Astrocyte of the hippocampus (primary cell): ENCODE measurements around the gene SPATA16.
A peak's percentile ranks its signal among the peaks of the same experiment; 100 is the strongest.
"Not testable (repeated sequence)": the region's sequence is repeated elsewhere in the genome, so short reads cannot be mapped to it uniquely, and the experiment has no call there.

Source experiments
- DNase-seq: peaks from one replicate; pipeline ENCODE4 v3.0.0; 2011; ENCODE audit warnings: low read depth, low spot score

SPATA16 gene

DNA sequence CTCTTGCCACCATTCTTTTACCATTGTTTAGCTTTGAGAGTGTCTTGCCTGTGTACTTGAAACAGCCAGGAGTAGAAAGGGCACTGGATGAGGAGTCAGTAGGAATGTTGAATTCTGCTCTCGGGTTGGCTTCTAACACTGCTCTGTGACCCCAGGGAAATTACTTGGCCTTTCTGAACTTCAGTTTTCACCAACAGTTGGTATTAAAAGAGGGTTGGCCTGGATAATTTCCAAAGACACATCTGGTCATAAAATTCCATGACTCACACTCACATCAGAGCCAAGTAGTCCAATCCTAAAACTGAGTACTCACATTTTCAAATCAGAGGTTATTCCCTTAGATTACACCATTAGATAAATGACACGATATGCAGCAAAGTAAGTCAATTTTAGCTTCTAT, 248.9 kb downstream of the SPATA16 start:
- DNase-seq, result peak; percentile 33

DNA sequence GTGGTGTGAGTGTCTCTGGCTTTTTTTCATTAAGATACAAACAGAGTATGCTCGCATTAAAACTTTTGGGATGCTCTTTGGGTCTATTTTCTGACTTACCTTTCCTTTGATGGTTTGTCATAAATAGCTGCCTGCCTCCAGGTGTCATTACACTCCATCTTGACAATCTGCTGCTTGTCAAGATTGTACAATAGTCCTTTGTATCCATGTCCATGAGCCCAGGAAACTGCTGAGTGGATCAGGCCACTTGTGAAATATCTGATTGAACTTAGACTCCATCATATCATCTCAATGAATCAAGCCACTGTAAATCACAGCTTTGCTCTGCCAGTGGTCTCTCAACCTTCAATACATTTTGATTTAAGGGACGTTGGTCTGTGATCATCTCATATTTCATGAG, 255.3 kb downstream of the SPATA16 start:
- DNase-seq, result no peak

DNA sequence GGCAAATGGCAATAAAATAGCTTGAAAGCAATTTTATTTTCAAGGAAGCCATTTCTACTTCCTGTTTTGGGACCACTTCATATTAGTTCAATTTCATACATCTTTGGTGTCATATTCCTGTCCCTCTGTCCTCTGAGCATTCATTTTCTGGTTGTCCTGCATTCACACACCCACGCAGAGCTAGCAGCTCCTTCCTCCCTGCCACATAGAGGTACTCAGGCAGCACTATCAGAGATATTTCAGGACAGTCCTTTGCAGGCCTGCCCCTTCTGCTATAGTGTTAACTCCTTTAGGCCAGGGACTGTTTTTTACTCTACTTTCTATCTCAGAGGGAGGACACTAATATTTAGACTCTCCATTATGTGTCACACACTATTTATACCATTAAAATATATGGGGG, 258.5 kb downstream of the SPATA16 start:
- DNase-seq, result no peak

DNA sequence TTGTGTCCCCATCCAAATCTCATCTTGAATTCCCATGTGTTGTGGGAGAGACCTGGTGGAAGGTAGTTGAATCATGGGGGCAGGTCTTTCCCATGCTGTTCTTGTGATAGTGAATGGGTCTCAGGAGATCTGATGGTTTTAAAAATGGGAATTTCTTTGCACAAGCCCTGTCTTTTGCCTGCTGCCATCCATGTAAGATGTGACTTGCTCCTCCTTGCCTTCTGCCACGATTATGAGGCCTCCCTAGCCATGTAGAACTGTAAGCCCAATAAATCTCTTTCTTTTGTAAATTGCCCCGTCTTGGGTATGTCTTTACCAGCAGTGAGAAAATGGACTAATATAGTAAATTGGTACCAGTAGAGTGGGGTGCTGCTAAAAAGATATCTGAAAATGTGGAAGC, 261.7 kb downstream of the SPATA16 start:
- not testable (repeated sequence) for DNase-seq

GRCh38 chr3:172877011-172877410, 264.0 kb downstream of the SPATA16 start:
- no peak for DNase-seq

- DNase-seq, result no peak
Measured at GRCh38 chr3:172876297-172876696, 264.7 kb downstream of the SPATA16 start.

DNA sequence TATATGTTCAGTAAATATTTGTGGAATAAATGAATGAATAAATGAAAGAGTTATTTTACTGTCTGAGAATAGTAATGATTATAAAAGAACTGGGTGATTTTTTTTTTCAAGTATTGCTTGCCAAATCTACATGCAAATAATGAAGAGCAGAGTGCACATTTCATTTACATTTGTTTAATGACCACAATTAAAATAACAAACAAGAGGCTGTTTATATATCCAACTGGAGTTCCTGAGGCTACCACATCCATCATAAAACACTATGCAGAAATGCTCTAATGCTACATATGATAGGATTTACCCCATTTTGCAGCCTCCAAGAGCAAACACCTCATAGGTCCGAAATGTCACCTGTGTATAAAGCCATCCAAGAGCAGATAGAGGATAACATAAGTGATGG, 266.0 kb downstream of the SPATA16 start:
- DNase-seq, result no peak

DNA sequence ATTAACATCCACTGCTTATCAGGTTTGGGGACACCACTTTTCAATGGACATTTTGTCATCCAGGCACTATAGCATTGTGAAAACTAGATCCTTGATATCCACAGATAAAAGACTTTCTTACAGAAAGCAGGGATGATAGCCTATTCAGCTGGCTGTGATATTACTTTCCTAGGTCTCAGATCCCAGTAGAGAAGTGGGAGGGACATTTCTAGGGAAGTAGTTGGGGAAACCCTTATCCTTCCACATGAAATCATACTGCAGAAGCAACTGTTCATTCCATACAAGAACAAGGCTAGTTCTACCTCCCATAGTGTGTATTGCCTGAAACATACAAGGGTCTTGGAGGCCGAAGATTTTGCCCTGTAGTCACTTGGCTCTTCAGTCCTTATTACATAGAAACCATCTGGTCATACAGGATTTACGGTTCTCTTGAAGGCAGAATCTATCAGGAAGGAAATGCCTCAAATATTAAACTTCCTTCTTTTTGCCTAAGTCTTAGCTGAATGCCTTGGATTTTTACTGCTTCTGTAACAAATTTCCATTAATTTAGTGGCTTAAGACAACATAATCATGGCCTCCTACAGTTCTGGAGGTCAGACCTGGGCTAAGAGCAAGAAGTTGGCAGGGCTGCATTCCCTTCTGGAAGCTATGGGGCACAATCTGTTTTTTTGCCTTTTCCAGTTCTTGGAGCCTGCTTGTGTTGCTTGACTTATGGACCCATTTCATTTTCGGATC, 271.1 kb downstream of the SPATA16 start:
- no peak for DNase-seq

GRCh38 chr3:172869368-172869771, 271.7 kb downstream of the SPATA16 start:
- no peak for DNase-seq

- DNase-seq, result no peak
Measured at GRCh38 chr3:172868582-172869200, 272.3 kb downstream of the SPATA16 start.

DNA sequence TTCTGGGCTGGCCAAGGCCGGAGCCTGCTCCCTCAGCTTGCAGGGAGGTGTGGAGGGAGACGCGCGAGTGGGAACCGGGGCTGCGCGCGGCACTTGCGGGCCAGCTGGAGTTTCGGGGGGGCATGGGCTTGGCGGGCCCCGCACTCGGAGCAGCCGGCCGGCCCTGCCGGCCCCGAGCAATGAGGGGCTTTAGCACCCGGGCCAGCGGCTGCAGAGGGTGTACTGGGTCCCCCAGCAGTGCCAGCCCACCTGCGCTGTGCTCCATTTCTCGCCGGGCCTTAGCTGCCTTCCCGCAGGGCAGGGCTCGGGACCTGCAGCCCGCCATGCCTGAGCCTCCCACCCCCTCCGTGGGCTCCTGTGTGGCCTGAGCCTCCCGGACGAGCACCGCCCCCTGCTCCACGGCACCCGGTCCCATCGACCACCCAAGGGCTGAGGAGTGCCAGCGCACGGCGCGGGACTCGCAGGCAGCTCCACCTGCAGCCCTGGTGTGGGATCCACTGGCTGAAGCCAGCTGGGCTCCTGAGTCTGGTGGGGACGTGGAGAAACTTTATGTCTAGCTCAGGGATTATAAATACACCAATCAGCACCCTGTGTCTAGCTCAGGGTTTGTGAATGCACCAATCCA, 274.2 kb downstream of the SPATA16 start:
- not testable (repeated sequence) for DNase-seq

DNA sequence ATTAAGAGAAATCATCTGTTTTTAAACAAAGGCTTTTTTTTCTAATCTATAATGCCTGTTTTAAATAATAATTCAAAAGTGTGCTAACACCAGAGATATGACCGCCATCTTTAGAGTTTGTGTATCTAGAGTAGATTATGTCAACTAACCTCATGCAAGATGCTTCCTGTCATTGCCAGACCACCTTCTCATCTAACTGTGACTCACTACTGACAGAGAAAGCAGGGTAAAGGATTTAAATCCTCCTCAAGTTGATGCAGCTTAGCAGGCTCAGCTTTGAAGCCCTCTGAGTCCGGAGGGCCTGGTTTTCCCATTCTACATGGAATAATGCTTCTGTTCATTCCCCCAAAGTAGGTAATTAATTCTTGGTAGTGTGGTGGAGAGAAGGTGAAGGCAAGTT, 282.0 kb downstream of the SPATA16 start:
- DNase-seq, result no peak

GRCh38 chr3:172856795-172857742, 284.0 kb downstream of the SPATA16 start:
- peak; percentile 53 for DNase-seq

GRCh38 chr3:172855037-172855436, 286.0 kb downstream of the SPATA16 start:
- DNase-seq, result no peak

DNA sequence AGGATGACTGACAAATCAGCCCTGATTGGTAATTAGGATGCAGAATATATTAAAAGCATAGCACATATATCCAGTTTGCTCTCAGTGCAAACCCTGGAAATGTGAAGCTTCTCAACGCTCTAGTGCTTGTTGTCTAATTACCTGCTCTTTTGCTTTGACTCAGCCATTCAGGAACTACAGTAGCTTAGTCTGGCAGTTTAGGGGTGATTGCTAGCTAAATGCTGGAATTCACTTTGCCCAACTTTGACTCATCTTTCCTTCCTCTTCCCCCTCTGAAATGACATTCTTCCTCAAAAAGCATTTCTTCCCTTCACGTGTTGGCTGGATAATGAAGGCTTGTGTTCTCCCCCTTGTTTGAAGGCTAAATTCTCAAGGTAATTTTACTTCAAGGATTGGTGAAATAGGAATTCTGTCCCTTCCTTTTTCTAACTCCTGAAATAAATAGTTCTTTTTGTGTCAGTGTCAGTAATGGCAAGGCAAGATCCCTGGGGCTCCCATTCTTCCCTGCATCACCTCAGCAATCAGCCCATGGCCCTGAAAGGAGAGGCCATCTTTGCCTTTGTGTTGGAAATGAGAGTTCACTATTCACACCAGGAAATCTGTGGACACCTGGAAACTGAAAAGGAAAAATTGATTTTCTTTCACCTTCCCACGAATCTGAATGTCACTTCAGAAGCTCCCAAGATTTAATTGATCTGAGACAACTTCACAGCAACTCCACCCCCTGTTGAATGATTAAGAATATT, 286.9 kb downstream of the SPATA16 start:
- DNase-seq, result no peak

DNA sequence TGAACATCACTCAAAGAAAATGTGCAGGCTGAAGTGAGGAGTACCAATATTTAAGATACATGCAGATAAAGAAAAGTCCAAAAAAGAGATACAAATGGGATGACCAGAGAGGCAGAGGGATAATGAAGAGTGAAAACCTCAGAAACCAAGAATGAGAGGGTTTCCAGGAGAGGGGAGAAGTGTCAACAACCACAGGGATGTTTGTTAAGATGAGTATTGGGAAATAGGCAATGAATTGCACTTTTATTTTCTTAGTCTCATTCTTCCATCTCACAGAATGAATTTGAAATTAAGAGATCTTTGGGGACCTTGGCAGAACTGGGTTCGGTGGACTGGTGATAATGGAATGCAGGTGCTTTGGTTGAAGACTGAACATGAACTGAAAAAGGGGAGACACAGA, 288.0 kb downstream of the SPATA16 start:
- no peak for DNase-seq

- DNase-seq, result peak; percentile 28
Measured at GRCh38 chr3:172848910-172849309, 292.1 kb downstream of the SPATA16 start.

DNA sequence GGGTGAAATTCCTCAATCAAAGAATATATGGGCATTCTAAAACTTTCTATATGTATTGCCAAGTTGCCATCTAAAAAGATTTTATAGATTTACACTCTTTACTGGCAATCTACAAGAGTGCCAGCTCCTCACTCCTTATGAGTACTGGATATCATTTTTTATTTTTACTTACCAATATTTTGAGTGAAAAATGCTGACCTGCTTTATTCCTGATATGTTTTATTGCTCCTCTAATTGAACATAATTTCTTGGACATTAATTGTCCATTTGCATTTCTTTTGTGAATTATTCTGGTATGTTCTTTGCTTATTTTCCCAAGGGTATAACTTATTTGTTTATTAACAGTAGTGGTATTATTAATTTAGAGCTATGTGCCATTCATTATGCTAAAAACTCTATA, 293.7 kb downstream of the SPATA16 start:
- DNase-seq, result no peak

DNA sequence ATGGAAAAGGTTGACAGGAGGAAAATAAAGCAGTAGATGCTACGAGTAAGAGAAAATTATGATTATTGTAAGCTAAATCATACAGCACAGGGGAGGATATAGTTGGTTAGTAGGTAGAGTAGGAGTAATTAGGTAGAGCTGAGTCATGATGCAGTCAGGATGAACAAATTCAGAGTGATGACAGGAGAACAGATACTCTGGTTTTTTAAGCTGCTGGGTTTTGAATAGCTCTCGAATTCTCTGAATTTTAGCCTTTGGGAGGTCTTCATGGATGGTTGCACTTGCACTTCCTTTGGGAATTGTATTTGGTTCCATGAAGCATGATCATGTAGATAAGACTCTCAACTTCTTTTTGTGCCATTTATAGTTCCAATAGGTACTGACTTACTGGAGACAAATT, 294.3 kb downstream of the SPATA16 start:
- peak; percentile 68 for DNase-seq

DNA sequence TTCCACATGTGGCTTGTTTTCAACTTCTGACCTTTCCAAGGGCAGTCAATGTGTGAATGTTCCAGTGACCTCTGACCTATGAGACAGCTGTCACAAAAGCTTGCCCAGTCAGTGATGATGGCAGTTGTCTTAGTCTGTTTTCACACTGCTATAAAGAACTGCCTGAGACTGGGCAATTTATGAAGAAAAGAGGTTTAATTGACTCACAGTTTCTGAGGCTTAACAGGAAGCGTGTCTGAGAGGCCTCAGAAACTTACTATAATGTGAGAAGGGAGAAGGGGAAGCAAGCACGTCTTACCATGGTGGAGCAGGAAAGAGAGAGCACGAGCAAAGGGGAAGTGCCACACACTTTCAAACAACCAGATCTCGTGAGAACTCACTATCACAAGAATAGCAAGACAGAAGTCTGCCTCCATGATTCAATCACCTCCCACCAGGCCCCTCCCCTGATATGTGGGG, 294.9 kb downstream of the SPATA16 start:
- DNase-seq, result no peak

GRCh38 chr3:172844428-172844827, 296.6 kb downstream of the SPATA16 start:
- no peak for DNase-seq
